ENCODE results near the gene MTHFD2.
"Not testable (repeated sequence)": the region's sequence is repeated elsewhere in the genome, so short reads cannot be mapped to it uniquely, and the experiment has no call there.

The MTHFD2 gene

DNA sequence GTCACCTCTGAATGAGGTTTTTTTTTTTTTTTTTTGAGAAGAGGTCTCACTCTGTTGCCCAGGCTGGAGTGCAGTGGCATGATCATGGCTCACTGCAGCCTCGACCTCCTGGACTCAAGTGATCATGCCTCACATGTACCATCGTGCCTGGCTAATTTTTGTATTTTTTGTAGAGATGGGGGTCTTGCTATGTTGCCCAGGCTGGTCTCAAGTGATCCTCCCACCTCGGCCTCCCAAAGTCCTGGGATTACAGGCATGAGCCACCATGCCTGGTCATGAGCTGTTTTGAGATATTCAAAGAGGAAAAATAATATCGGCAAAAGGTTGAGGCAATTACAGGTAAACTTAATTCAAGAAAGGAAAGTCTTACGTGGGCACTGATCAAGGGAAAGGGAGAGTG lies 31.4 kb downstream of the MTHFD2 start:
- H3K36me3 Mint-ChIP-seq (ENCODE audit: low read depth); H3K4me3 Mint-ChIP-seq; H3K27ac Mint-ChIP-seq; H3K27me3 Mint-ChIP-seq (ENCODE audit: low read depth); H3K9me3 Mint-ChIP-seq; H3K4me1 Mint-ChIP-seq (ENCODE audit: low read depth): not testable (repeated sequence)

- H3K4me3 Mint-ChIP-seq: no peak overlapping the region
These were observed 34.0 kb downstream of the MTHFD2 start for GRCh38 chr2:74232426-74232825.

DNA sequence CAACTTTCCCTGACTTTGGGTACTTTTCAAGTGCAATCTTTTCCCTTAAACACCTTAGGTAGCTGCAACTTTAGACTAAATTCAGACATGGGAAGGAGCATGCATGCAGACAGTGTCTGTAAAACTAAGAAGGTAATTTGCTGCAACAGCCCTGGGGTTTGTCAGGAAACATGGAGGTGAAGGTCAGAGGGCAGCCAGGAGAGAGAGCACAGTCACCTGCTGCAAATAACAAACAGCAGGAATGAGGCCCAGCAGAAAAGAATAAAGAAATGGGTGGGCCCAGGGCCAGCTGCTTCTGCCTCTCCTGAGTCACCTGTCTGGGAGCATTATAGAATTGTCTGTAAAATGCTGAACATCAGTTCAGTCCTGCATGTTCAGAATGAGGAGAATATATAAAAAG lies 35.2 kb downstream of the MTHFD2 start:
- H3K36me3 Mint-ChIP-seq (ENCODE audit: low read depth): no peaks in the 10 kb centered on the region
- no peaks in the 10 kb centered on the region for H3K9me3 Mint-ChIP-seq
- H3K4me1 Mint-ChIP-seq (ENCODE audit: low read depth): peaks cover 3% of the 10 kb centered on the region
- H3K27me3 Mint-ChIP-seq (ENCODE audit: low read depth): peaks cover 5% of the 10 kb centered on the region
- H3K4me3 Mint-ChIP-seq: no peak overlapping the region
- H3K27ac Mint-ChIP-seq: no peak overlapping the region

More at GRCh38 chr2:74232426-74232825, 34.0 kb downstream of the MTHFD2 start:
- Mint-ChIP-seq H3K4me1 (ENCODE audit: low read depth) (peaks cover 3% of the 10 kb centered on the region), H3K27me3 (ENCODE audit: low read depth) (peaks cover 3% of the 10 kb centered on the region), H3K9me3 (no peaks in the 10 kb centered on the region), H3K36me3 (ENCODE audit: low read depth) (no peaks in the 10 kb centered on the region), H3K27ac (no peak overlapping the region)

DNA sequence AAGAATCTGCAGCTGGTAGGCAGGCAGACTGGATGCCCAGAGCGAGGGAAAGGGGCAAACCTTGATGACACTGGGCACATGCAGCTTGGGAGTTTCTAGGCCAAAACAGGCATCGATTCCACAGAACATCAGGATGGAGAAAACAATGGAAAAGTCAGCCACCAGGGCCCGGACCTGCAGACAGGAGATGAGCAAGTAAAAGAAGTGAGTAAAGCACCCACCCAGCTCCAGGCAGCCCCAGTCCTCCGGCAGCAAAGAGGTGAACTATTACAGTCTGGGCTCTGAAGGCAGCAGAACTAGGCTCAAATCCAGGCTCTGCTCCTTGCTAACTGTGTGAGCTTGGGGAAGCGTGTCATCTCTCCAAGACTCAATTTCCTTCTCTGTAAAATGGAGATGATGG lies 36.6 kb downstream of the MTHFD2 start:
- Mint-ChIP-seq H3K4me3 (no peak overlapping the region), H3K4me1 (ENCODE audit: low read depth) (peaks cover 3% of the 10 kb centered on the region), H3K9me3 (no peaks in the 10 kb centered on the region), H3K27ac (no peak overlapping the region), H3K27me3 (ENCODE audit: low read depth) (peaks cover 12% of the 10 kb centered on the region), H3K36me3 (ENCODE audit: low read depth) (no peaks in the 10 kb centered on the region)

GRCh38 chr2:74238879-74239278 lies 40.5 kb downstream of the MTHFD2 start:
- no peak overlapping the region for H3K4me3 Mint-ChIP-seq
- H3K4me1 Mint-ChIP-seq (ENCODE audit: low read depth): peaks cover 3% of the 10 kb centered on the region
- no peaks in the 10 kb centered on the region for H3K9me3 Mint-ChIP-seq

DNA sequence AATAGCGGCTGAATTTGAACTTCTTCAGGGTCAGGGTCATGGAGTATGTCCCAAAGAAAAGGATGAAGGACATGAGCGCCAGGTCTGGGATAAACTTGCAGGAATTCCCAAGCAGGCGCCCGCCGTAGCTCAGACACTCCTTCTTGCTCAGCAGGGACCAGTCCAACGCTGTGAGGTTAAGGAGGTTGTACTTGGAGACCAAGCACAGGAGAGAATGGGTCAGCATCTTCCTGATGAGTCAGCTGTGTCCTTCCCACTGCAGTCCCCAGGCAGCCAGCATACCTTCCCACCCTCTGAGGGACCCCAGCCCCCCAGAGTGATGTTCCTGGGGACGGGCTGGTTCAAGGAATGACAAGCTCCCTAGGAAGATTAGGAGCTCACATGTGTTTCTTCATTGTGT lies 40.9 kb downstream of the MTHFD2 start:
- no peaks in the 10 kb centered on the region for H3K36me3 Mint-ChIP-seq (ENCODE audit: low read depth)
- no peak overlapping the region for H3K4me3 Mint-ChIP-seq
- peaks cover 14% of the 10 kb centered on the region for H3K27me3 Mint-ChIP-seq (ENCODE audit: low read depth)
- no peaks in the 10 kb centered on the region for H3K9me3 Mint-ChIP-seq
- H3K27ac Mint-ChIP-seq: no peak overlapping the region
- H3K4me1 Mint-ChIP-seq (ENCODE audit: low read depth): peaks cover 3% of the 10 kb centered on the region

More at GRCh38 chr2:74238879-74239278, 40.5 kb downstream of the MTHFD2 start:
- no peaks in the 10 kb centered on the region for H3K36me3 Mint-ChIP-seq (ENCODE audit: low read depth)
- H3K27ac Mint-ChIP-seq: no peak overlapping the region
- peaks cover 14% of the 10 kb centered on the region for H3K27me3 Mint-ChIP-seq (ENCODE audit: low read depth)

DNA sequence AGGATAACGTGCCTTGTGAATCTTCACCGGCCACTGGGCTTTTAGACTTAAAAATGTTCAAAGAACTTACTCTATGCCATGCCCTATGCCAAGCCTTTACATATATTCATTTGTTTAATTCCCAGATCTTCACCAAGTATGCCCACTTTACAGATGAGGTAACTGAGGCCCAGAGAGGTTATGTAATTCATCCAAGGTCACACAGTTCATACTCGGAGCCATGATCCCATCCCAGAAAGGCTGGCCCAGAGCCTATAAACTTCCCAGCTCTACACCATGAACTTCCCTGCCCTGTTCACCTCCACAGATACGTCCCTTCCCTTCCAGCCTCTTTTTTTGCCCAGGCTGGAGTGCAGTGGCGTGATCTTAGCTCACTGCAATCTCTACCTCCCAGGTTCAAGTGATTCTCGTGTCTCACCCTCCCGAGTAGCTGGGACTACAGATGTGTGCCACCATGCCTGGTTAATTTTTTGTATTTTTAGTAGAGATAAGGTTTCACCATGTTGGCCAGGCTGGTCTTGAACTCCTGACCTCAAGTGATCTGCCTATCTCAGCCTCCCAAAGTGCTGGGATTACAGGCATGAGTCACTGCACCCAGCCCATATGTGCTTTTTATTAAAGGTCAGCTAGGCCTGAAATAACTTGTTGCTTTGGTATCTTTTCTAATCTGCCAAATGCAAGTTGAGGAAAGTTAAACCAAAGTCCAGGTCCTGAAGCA lies 44.1 kb downstream of the MTHFD2 start:
- peaks cover 11% of the 10 kb centered on the region for H3K27me3 Mint-ChIP-seq (ENCODE audit: low read depth)
- no peak overlapping the region for H3K27ac Mint-ChIP-seq
- H3K9me3 Mint-ChIP-seq: no peaks in the 10 kb centered on the region
- H3K4me3 Mint-ChIP-seq: no peak overlapping the region
- H3K4me1 Mint-ChIP-seq (ENCODE audit: low read depth): no peaks in the 10 kb centered on the region
- no peaks in the 10 kb centered on the region for H3K36me3 Mint-ChIP-seq (ENCODE audit: low read depth)

DNA sequence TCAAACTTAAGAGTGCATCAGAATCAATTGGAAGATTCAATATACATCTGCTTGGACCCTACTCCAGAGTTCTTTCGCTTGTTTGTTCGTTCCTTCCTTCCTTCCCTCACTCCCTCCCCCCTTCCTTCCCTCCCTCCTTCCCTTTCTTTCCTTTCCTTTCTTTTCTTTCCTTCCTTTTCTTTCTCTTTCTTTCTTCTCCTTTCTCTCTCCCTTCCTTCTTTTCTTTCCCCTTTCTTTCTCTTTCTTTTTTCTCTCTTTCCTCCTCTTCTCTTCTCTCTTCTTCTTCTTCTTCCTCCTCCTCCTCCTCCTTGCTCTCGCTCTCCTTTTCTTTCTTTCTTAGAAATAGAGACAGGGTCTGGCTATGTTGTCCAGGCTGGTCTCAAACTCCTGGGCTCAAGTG lies 45.9 kb downstream of the MTHFD2 start:
- Mint-ChIP-seq H3K4me3 (no peak overlapping the region), H3K27ac (no peak overlapping the region), H3K36me3 (ENCODE audit: low read depth) (no peaks in the 10 kb centered on the region), H3K9me3 (no peaks in the 10 kb centered on the region), H3K4me1 (ENCODE audit: low read depth) (no peaks in the 10 kb centered on the region), H3K27me3 (ENCODE audit: low read depth) (peaks cover 7% of the 10 kb centered on the region)

- H3K4me1 Mint-ChIP-seq (ENCODE audit: low read depth): peaks cover 2% of the 10 kb centered on the region
- no peaks in the 10 kb centered on the region for H3K27me3 Mint-ChIP-seq (ENCODE audit: low read depth)
- H3K27ac Mint-ChIP-seq: no peak overlapping the region
- H3K4me3 Mint-ChIP-seq: no peak overlapping the region
- H3K9me3 Mint-ChIP-seq: no peaks in the 10 kb centered on the region
- no peaks in the 10 kb centered on the region for H3K36me3 Mint-ChIP-seq (ENCODE audit: low read depth)
These were observed 48.2 kb downstream of the MTHFD2 start for GRCh38 chr2:74246496-74247195.

GRCh38 chr2:74249406-74250122 lies 51.1 kb downstream of the MTHFD2 start:
- no peaks in the 10 kb centered on the region for H3K36me3 Mint-ChIP-seq (ENCODE audit: low read depth)
- no peak overlapping the region for H3K4me3 Mint-ChIP-seq
- no peaks in the 10 kb centered on the region for H3K9me3 Mint-ChIP-seq
- peaks cover 2% of the 10 kb centered on the region for H3K4me1 Mint-ChIP-seq (ENCODE audit: low read depth)
- no peaks in the 10 kb centered on the region for H3K27me3 Mint-ChIP-seq (ENCODE audit: low read depth)
- no peak overlapping the region for H3K27ac Mint-ChIP-seq

GRCh38 chr2:74250189-74250631 lies 51.8 kb downstream of the MTHFD2 start:
- Mint-ChIP-seq H3K27ac (no peak overlapping the region), H3K4me3 (no peak overlapping the region), H3K4me1 (ENCODE audit: low read depth) (peaks cover 2% of the 10 kb centered on the region), H3K36me3 (ENCODE audit: low read depth) (no peaks in the 10 kb centered on the region), H3K27me3 (ENCODE audit: low read depth) (no peaks in the 10 kb centered on the region), H3K9me3 (no peaks in the 10 kb centered on the region)

- Mint-ChIP-seq H3K4me1 (ENCODE audit: low read depth) (peaks cover 2% of the 10 kb centered on the region), H3K27ac (no peak overlapping the region), H3K4me3 (no peak overlapping the region), H3K9me3 (no peaks in the 10 kb centered on the region), H3K36me3 (ENCODE audit: low read depth) (no peaks in the 10 kb centered on the region), H3K27me3 (ENCODE audit: low read depth) (no peaks in the 10 kb centered on the region)
These were observed 53.6 kb downstream of the MTHFD2 start for GRCh38 chr2:74252036-74252435.

- H3K27me3 Mint-ChIP-seq (ENCODE audit: low read depth): no peaks in the 10 kb centered on the region
- peaks cover 2% of the 10 kb centered on the region for H3K4me1 Mint-ChIP-seq (ENCODE audit: low read depth)
- no peaks in the 10 kb centered on the region for H3K9me3 Mint-ChIP-seq
- no peaks in the 10 kb centered on the region for H3K36me3 Mint-ChIP-seq (ENCODE audit: low read depth)
- no peak overlapping the region for H3K27ac Mint-ChIP-seq
- H3K4me3 Mint-ChIP-seq: no peak overlapping the region
These were observed 54.4 kb downstream of the MTHFD2 start for GRCh38 chr2:74252862-74253261.

DNA sequence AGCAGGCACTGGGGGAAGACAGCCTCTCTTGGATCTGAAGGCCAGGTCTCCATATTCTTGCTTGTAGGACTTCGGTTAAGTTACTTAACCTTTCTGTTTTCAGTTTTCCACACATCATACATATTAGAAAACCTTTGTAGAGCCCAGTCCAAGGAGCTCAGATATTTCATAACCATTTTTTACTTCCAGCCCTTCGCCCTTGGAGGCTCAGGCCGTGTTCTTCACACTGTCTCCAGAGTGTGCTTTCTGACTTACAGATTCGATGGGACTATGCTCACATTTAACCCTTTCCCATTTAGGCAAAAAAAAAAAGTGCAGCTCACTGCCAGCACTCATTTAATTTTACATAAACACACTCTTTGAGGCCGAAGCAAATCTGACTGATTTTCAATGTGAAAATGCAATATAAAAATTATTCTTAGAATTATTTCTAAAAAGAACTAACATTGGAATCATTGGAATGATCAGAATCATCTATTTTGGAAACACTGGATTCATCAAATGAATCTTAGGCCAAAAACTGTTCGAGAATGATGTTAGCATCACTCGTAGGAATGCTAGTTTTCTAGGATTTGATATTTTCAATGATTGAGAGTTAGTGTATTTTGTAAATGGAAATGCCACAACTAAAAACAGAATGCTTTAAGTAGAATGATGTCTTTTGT lies 55.0 kb downstream of the MTHFD2 start:
- H3K27ac Mint-ChIP-seq: no peak overlapping the region

More for the DNA sequence above, 55.0 kb downstream of the MTHFD2 start:
- Mint-ChIP-seq H3K9me3 (no peaks in the 10 kb centered on the region), H3K4me3 (no peak overlapping the region), H3K36me3 (ENCODE audit: low read depth) (no peaks in the 10 kb centered on the region), H3K4me1 (ENCODE audit: low read depth) (peaks cover 2% of the 10 kb centered on the region), H3K27me3 (ENCODE audit: low read depth) (no peaks in the 10 kb centered on the region)
